Activated CD8-positive, alpha-beta memory T cell treated with anti-CD3 and anti-CD28 coated beads for 1 hour (primary cell): Measurements from ENCODE around the gene CRTAC1.

Source experiments
- DNase-seq, 2 donors: peaks; one replicate each; pipeline ENCODE4 v3.0.0-alpha.2; 2020; ENCODE audit warnings: low read depth in 1 of 2; ENCODE audit errors: extremely low read depth in 1 of 2

CRTAC1 gene, protein sequence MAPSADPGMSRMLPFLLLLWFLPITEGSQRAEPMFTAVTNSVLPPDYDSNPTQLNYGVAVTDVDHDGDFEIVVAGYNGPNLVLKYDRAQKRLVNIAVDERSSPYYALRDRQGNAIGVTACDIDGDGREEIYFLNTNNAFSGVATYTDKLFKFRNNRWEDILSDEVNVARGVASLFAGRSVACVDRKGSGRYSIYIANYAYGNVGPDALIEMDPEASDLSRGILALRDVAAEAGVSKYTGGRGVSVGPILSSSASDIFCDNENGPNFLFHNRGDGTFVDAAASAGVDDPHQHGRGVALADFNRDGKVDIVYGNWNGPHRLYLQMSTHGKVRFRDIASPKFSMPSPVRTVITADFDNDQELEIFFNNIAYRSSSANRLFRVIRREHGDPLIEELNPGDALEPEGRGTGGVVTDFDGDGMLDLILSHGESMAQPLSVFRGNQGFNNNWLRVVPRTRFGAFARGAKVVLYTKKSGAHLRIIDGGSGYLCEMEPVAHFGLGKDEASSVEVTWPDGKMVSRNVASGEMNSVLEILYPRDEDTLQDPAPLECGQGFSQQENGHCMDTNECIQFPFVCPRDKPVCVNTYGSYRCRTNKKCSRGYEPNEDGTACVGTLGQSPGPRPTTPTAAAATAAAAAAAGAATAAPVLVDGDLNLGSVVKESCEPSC

GRCh38 chr10:98030093-98030821 lies at the start of gene CRTAC1:
Gene CRTAC1 (minus strand): TSS chr10:98030621. CDS start chr10:98030472, 149 bp downstream.
- no peak for DNase-seq

DNA sequence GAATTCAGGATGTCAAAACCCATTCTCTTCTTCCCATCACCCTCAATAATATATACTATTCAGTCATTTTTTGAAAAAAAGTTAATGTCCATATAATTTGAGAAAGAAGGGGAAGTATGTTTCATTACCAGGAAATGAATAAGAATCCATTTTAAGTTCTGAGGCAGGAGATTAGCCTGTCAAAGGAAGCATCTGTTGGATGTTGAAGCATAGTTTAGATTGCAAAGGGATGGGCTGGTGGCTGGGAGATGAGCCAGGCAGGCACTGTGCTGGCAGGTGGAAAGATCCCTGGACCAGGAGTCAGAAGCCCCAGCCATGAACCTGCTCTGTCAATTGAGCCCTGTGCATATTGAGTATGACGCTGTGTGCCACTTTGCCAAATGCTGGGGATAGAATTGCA lies 48.4 kb upstream of the CRTAC1 start:
- no peak for DNase-seq

DNA sequence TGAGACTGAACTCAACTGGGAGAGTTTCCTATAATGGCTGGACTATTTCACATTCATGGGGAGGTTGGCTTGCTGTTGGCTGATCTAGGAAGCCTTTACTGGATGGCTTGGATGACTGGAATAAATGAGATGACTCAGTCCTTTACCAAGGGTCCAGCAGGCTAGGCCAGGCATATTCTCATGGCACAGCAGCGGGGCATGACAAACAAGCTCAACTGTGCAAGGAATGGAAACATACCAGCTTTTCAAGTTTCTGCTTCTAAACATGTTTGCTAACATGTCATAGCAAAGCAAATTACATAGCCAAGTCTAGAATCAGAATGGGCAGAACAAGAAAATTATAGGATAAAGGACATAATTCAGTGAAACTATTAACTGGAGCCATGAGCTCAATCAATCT lies 46.8 kb upstream of the CRTAC1 start:
- no peak for DNase-seq

GRCh38 chr10:98076086-98076485 lies 45.7 kb upstream of the CRTAC1 start:
- no peak for DNase-seq

GRCh38 chr10:98074315-98074911 lies 44.0 kb upstream of the CRTAC1 start:
- DNase-seq: no peak

DNA sequence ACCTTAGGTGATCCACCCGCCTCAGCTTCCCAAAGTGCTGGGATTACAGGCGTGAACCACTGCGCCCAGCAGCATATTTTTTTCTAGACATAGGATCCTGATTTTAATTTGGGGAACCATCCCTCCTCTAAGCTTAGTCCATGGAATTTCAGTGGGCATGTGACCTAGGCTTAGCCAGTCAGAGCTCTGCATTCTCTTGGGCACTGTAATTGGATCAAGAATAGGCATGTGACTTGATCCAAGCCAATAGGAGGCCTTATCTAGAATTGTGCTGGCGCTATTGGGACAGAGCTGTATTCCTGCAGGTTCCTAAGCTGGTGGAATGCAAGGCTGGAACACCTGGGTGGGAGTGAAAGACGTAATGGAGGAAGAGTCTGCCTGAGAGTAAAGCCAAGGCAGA lies 36.7 kb upstream of the CRTAC1 start:
- no peak for DNase-seq

DNA sequence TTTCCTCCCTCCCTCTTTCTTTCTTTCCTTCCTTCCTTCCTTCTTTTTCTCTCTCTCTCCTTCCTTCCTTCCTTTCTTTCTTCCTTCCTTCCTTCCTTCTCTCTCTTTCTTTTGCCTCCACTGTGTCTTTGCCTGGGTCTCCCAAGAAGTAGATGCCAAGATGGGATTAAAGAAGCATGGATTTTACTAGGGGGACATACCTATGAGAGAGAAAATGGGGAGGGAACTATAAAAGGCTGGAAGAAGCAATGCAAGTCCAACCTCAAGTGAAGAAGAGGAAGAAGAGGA lies 33.3 kb upstream of the CRTAC1 start:
- DNase-seq: no peak

DNA sequence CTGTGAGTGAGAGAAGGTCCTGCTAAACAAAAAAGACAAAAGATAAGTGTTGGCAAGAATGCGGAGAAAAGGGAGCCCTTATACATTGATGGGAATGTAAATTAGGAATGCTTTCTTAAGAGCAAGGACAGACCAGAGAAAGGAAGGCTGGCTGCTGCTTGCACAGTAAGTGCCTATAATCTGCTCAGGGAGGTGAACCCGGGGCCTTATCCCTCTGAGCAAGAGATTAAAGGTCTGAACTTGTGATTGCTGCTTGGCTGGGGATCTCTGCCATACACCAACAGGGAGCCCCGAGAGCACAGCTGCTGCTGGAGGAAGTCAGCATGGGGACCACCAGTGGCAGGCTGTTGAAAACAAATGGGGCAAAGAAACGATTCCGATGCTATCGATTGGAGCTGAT lies 32.0 kb upstream of the CRTAC1 start:
- no peak for DNase-seq

DNA sequence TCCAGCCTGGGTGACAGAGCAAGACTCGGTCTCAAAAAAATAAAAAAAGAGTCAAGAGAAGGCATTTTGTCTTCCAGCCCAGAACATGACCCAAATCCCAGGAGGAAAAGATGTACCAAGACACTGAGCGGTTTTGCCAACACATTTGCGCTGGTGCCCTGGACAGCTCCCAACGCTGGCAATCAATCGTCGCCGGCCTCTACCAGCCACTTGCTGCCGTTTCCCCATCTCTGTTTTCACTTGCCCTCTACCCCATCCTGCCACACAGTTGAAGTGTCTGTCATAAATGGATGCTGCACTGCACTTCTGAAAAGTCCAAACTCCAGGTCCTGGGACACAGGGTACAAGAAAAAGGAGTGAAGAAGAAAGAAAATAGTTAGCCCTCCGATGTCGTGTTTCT lies 29.7 kb upstream of the CRTAC1 start:
- DNase-seq: no peak

DNA sequence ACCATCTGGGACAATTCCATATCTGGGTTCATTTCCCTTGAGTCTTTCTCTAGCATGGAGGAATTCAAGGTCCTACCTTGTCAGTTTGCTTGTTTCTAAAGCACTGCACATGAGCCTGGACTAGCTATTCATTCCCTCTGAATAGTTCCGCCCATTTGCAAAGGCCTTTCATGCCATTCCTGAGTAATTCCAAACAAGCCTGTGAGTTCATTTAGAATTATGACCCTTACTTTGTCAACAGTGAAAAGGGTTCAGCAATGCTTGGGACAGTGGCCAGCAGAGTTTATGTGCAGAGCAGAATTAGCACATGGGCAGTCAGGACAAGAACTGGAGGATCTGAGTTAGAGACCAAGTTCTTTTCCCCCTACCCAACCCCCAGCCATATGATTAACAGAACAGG lies 27.9 kb upstream of the CRTAC1 start:
- no peak for DNase-seq

GRCh38 chr10:98055841-98056516 lies 25.6 kb upstream of the CRTAC1 start:
- DNase-seq: no peak

- DNase-seq: no peak
Observed at GRCh38 chr10:98047009-98047741, 16.8 kb upstream of the CRTAC1 start.

DNA sequence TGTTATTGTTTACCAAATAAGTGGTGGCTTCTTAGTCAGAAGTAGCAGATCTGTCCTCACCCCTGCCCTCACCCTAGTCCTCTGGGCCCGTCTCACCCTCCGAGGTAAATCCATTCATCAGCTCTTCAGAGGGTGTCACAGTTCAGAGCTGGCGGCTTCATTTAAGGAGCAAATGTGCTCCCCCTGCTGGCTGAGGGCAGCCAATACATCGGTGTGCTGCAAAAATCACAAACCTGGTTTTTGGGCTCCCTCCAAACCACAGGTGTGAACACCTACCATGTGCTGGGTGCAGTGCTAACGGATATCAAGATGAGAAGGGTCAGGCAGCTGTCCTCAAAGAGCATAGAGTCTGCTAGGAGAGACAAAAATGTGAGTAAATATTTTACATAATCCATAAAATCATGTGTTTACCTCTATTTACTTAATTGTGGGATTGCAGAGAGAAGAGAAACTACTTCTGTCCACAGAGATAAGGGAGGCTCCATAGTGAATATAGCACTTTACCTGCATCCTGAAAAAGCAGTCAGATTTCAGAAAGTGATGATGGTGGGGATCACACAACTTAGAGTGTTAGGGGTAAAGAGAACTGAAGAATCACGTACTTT lies 15.5 kb upstream of the CRTAC1 start:
- DNase-seq: peak; percentile 22 to 40

- peak in 1 of 2 donors; percentile 16 for DNase-seq
Observed at GRCh38 chr10:98041352-98042043, 11.1 kb upstream of the CRTAC1 start.

DNA sequence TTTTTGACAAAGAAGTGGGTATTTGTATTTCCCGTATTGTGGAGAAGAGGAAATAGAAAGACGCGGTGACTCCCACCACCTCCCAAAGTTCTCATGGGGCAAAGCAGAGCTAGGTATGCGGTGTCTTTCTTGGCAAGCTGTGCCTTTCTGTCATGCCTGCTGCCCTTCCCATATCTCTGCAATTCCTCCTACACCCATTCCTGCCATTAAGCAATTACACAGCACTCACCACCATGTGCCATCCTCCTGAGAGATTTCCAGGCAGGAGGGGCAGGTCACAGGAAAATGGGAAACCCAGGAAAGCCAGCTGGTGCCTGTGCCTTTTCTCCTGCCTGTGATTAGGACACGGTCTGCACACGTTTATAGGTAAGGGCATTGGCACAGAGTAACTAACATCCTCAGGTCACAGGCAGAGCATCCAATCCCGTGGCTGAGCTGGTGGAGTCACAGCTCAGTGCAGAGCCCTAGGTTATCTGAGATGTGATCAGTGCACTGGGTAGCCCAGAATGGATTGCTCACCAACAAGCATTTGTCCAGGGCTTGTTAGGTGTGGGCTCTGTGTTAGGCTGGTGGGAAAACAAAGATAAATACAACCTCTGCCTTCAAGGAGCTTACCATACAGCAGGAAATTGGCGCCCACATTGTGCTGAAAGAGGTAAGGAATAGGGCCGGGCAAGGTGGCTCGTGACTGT lies 9.4 kb upstream of the CRTAC1 start:
- DNase-seq: no peak

DNA sequence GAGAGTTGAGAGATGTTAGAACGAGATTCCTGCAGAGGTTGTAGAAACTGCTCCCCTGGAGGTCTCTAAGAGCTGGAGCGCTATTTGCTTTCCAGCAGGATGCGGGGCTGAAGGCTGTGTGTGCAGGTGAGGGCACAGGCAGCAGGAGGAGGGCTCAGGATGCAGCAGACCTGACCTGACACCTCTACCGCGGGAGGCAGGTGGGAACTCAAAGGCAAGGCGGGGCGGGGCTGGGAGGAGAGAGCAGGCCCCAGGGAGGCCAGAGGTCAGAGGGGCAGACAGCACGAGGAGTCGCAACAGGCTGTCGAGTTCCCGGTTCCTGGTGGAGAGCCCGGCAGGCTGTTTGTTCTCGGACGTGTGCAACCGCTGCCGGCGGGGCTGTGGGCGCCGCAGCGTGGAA lies 7.9 kb upstream of the CRTAC1 start:
- no peak for DNase-seq

GRCh38 chr10:98035599-98035998 lies 5.2 kb upstream of the CRTAC1 start:
- DNase-seq: no peak

DNA sequence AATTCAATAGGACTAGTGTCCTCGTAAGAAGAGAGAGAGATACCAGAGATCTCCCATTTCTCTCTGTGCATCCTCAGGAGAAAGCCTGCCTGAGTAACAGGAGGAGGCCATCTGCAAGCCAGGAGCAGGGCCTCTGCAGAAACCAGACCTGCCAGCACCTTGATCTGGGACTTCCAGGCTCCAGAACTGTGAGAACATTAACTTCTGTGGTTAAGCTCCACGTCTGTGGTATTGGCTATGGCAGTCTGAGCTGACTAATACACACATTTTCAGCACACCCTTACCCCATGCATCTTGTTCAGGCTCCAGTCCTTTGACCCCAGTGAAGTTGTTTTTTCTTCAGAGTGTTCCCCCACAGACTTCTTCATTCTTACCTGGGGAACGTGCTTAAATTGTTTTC lies 3.1 kb upstream of the CRTAC1 start:
- DNase-seq: no peak

GRCh38 chr10:98031440-98031839 lies 1.0 kb upstream of the CRTAC1 start:
- no peak for DNase-seq
